GM10248 (cell line): Measurements from ENCODE around the gene SERPINA1.

ENCODE experiments used
- CTCF ChIA-PET: fragments of 300-600 bp; sonication (Branson Sonifier 250); formaldehyde crosslinking; extraction: SDS; loops from one replicate; lab custom pipeline; 2021; ENCODE audit warnings: antibody characterized with exemption; lab: Yijun Ruan, JAX
- POLR2A ChIA-PET: fragments of 350-650 bp; sonication (Branson Sonifier 250); formaldehyde crosslinking; extraction: SDS; loops from one replicate; lab custom pipeline; 2020; ENCODE audit warnings: antibody characterized with exemption; lab: Yijun Ruan, JAX
- DNase-seq: peaks from one replicate; pipeline ENCODE4 v3.0.0; 2012; ENCODE audit errors: extremely low spot score
- CTCF ChIP-seq: IDR thresholded peaks from 2 replicates; pipeline ENCODE4 v1.5.1; 2012; ENCODE audit warnings: mild to moderate bottlenecking, low read depth; ENCODE audit errors: extremely low read depth, missing control alignments, control extremely low read depth

SERPINA1 gene

DNA sequence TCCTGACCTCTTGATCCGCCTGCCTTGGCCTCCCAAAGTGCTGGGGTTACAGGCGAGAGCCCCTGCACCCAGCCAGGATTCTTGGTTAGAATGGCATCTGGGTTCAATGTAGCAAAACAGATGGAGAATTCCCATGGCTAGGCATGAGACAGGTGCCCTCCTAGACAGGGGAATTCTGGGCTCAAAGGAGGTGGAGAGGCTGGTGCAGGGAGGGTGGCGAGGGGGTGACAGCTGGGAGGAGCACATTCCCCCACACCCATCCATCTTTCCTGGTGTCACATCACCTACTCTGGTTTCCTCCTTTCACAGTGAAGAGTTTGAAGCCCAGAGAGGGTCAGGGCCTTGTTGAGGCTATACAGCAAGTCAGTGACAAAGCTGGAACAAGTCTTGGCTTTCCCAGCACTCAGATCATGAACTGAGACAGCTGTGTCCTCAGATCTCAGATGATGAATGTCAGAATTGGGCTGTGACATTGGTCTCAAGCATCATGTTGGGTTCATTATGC, 2.8 kb downstream of the SERPINA1 start:
- ChIA-PET POLR2A (no interaction called here), CTCF (interaction anchor here (0.7 to 1.3 kb wide), 4 partner anchors 9 to 181 kb away, joined by 3 read pairs; no protein-coding TSS in a partner anchor)
- TF ChIP-seq CTCF, result no peak
- DNase-seq, result no peak

GRCh38 chr14:94384342-94384741, 4.1 kb downstream of the SERPINA1 start:
- ChIA-PET CTCF (no interaction called here), POLR2A (no interaction called here)
- TF ChIP-seq CTCF, result no peak
- no peak for DNase-seq

DNA sequence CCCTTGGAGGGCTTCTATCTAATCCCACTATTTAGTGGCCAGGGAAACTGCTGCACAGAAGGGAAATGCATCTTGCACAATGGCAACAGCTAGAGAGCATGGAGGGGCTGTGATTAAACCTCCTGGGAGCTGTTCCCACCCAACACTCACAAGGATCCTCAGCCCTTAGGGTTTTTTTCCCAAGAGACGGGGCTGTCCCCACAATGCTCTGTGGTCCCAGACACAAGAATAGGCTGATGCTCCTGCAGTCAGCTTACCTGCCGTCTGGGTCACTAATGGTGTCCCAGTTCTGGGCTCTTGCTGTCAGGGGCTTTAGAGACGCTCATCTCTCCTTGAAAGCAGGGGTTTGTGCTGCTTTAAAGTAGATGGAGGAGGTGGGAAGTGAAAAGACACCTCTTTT, 4.6 kb downstream of the SERPINA1 start:
- ChIA-PET POLR2A (no interaction called here), CTCF (no interaction called here)
- TF ChIP-seq CTCF, result no peak
- DNase-seq, result no peak

DNA sequence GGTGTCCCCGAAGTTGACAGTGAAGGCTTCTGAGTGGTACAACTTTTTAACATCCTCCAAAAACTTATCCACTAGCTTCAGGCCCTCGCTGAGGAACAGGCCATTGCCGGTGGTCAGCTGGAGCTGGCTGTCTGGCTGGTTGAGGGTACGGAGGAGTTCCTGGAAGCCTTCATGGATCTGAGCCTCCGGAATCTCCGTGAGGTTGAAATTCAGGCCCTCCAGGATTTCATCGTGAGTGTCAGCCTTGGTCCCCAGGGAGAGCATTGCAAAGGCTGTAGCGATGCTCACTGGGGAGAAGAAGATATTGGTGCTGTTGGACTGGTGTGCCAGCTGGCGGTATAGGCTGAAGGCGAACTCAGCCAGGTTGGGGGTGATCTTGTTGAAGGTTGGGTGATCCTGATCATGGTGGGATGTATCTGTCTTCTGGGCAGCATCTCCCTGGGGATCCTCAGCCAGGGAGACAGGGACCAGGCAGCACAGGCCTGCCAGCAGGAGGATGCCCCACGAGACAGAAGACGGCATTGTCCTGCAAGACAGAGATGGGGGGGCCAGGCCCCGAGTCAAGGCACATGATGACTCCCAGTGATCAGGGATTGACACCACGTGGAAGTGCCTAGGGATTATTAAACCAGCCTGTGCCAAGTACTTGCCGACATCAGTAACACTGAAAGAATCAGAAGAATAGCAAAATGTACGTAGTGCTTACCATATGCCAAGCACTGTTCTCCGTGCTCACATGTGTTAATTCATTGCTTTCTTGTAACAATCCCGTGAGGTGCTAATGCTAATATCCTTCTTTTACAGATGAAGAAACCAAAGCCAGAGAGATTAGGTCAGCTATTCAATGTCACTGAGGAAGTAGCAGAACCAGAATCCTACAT, 5.4 kb downstream of the SERPINA1 start:
- TF ChIP-seq CTCF, result no peak
- DNase-seq, result no peak
- CTCF ChIA-PET, result interaction anchor here (1.0 kb wide), 1 partner anchor 14 kb away, joined by 3 read pairs; no protein-coding TSS in a partner anchor
- POLR2A ChIA-PET, result no interaction called here

DNA sequence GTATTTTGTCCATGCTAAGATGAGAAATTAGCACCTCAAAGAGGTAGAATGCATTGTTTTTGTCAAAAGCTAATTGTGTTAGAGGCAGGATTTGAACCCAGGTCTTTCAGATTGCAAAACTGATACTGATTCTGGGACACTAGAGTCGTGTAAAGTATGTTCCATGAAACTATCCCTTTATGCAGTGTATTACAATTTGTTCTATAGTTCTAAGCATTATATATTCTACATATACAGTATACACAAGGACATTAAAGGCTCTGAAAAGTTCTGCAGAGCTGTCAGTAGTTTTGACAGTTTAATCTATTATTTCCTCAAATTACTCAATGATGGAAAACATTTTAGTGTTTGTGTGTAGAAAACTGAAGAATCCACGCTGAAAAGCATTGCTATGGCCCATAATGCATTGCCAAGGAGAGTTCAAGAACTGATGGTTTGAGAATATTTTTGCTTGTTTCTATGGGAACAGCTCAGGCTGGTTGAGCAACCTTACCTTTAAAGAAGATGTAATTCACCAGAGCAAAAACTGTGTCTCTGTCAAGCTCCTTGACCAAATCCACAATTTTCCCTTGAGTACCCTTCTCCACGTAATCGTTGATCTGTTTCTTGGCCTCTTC, 6.2 kb downstream of the SERPINA1 start:
- TF ChIP-seq CTCF, result no peak
- POLR2A ChIA-PET, result no interaction called here
- no peak for DNase-seq
- CTCF ChIA-PET, result interaction anchor here (1.0 kb wide), 1 partner anchor 13 kb away, joined by 3 read pairs; no protein-coding TSS in a partner anchor
